Activated T-helper 2 cell treated with anti-CD3 and anti-CD28 coated beads, Interferon-gamma antibody, Interleukin-2, Interleukin-4, amounts not matched to agents 10 μg/mL and 5 μg/mL and 100 μg/mL, durations not matched to agents 14 hours and 24 hours and 36 hours (primary cell): ENCODE measurements around the gene FER. TPM values are rescaled to one million over a fixed set of nuclear protein-coding genes. Genes with fewer than 3 reads are reported as not detected.
"Not testable (repeated sequence)": the region's sequence is repeated elsewhere in the genome, so short reads cannot be mapped to it uniquely, and the experiment has no call there.

Experiments
- DNase-seq: peaks from one replicate; pipeline ENCODE4 v3.0.0; 2021; ENCODE audit warnings: low spot score
- H3K27ac Mint-ChIP-seq: one replicate; pipeline ENCODE4 v1.8.0; 2021; ENCODE audit warnings: mixed read lengths
- H3K27me3 Mint-ChIP-seq: one replicate; pipeline ENCODE4 v1.8.0; 2021; ENCODE audit warnings: low read depth, mixed read lengths
- H3K36me3 Mint-ChIP-seq: one replicate; pipeline ENCODE4 v1.8.0; 2021; ENCODE audit warnings: low read depth, mixed read lengths
- H3K4me1 Mint-ChIP-seq: one replicate; pipeline ENCODE4 v1.8.0; 2021; ENCODE audit warnings: low read depth, mixed read lengths
- H3K4me3 Mint-ChIP-seq: one replicate; pipeline ENCODE4 v1.8.0; 2021; ENCODE audit warnings: low read depth, mild to moderate bottlenecking, moderate library complexity, mixed read lengths
- H3K9me3 Mint-ChIP-seq: one replicate; pipeline ENCODE4 v1.8.0; 2021; ENCODE audit warnings: mixed read lengths
- intact Hi-C: fragments of 100-400 bp; cut with micrococcal nuclease; formaldehyde crosslinking; loops from one replicate; pipeline ENCODE4 v1.15.1; 2023
- total RNA-seq: library from RNA; stranded (reverse); gene quantifications from 2 replicates; pipeline ENCODE4 v1.2.3, GENCODE V29; 2022

FER gene
- total RNA-seq, 1 donor from 2014 or later: 7.0 TPM

GRCh38 chr5:108820983-108821382 lies 73.3 kb downstream of the FER start:
- no peaks in the 10 kb centered on the region for H3K36me3 Mint-ChIP-seq
- no peaks in the 10 kb centered on the region for H3K27me3 Mint-ChIP-seq
- no peak overlapping the region for H3K4me3 Mint-ChIP-seq
- intact Hi-C loops: no loop called here
- H3K27ac Mint-ChIP-seq: no peak overlapping the region
- H3K4me1 Mint-ChIP-seq: peaks cover 8% of the 10 kb centered on the region
- peaks cover 7% of the 10 kb centered on the region for H3K9me3 Mint-ChIP-seq
- no peak for DNase-seq

GRCh38 chr5:108822211-108822947 lies 74.7 kb downstream of the FER start:
- Mint-ChIP-seq H3K4me3 (no peak overlapping the region), H3K4me1 (peaks cover 8% of the 10 kb centered on the region), H3K27me3 (no peaks in the 10 kb centered on the region), H3K27ac (no peak overlapping the region), H3K9me3 (peaks cover 7% of the 10 kb centered on the region), H3K36me3 (no peaks in the 10 kb centered on the region)
- intact Hi-C loops: no loop called here
- no peak for DNase-seq

- DNase-seq: no peak
- no peaks in the 10 kb centered on the region for H3K27me3 Mint-ChIP-seq
These were observed 79.4 kb downstream of the FER start for GRCh38 chr5:108827131-108827530.

GRCh38 chr5:108830705-108831276 lies 83.1 kb downstream of the FER start:
- Mint-ChIP-seq H3K4me1 (no peaks in the 10 kb centered on the region), H3K27ac (no peak overlapping the region), H3K27me3 (no peaks in the 10 kb centered on the region), H3K36me3 (no peaks in the 10 kb centered on the region), H3K4me3 (no peak overlapping the region), H3K9me3 (no peaks in the 10 kb centered on the region)
- DNase-seq: no peak
- intact Hi-C loops: no loop called here

More at GRCh38 chr5:108827131-108827530, 79.4 kb downstream of the FER start:
- Mint-ChIP-seq H3K4me3 (no peak overlapping the region), H3K9me3 (peaks cover 2% of the 10 kb centered on the region), H3K36me3 (no peaks in the 10 kb centered on the region), H3K4me1 (no peaks in the 10 kb centered on the region), H3K27ac (no peak overlapping the region)
- intact Hi-C loops: no loop called here

GRCh38 chr5:108836492-108836891 lies 88.8 kb downstream of the FER start:
- H3K36me3 Mint-ChIP-seq: no peaks in the 10 kb centered on the region
- intact Hi-C loops: no loop called here
- H3K4me1 Mint-ChIP-seq: no peaks in the 10 kb centered on the region
- no peak for DNase-seq
- no peaks in the 10 kb centered on the region for H3K27me3 Mint-ChIP-seq
- H3K27ac Mint-ChIP-seq: no peak overlapping the region
- H3K4me3 Mint-ChIP-seq: no peak overlapping the region
- no peaks in the 10 kb centered on the region for H3K9me3 Mint-ChIP-seq

- H3K9me3 Mint-ChIP-seq, DNase-seq, H3K27me3 Mint-ChIP-seq, intact Hi-C loops, H3K4me1 Mint-ChIP-seq, H3K27ac Mint-ChIP-seq, H3K4me3 Mint-ChIP-seq, H3K36me3 Mint-ChIP-seq: not testable (repeated sequence)
These were observed 94.7 kb downstream of the FER start for GRCh38 chr5:108842260-108842941.

- intact Hi-C loops, H3K36me3 Mint-ChIP-seq, H3K9me3 Mint-ChIP-seq, H3K4me1 Mint-ChIP-seq, H3K27me3 Mint-ChIP-seq, H3K27ac Mint-ChIP-seq, H3K4me3 Mint-ChIP-seq, DNase-seq: not testable (repeated sequence)
These were observed 103.4 kb downstream of the FER start for GRCh38 chr5:108851129-108851528.

- Mint-ChIP-seq H3K4me1 (peaks cover 6% of the 10 kb centered on the region), H3K4me3 (no peak overlapping the region), H3K36me3 (no peaks in the 10 kb centered on the region), H3K9me3 (no peaks in the 10 kb centered on the region), H3K27ac (no peak overlapping the region), H3K27me3 (no peaks in the 10 kb centered on the region)
- intact Hi-C loops: no loop called here
- DNase-seq: no peak
These were observed 110.2 kb downstream of the FER start for GRCh38 chr5:108857905-108858304.

GRCh38 chr5:108858959-108859358 lies 111.3 kb downstream of the FER start:
- Mint-ChIP-seq H3K27me3 (no peaks in the 10 kb centered on the region), H3K27ac (no peak overlapping the region), H3K4me3 (no peak overlapping the region), H3K4me1 (peaks cover 6% of the 10 kb centered on the region), H3K9me3 (no peaks in the 10 kb centered on the region), H3K36me3 (no peaks in the 10 kb centered on the region)
- DNase-seq: no peak
- intact Hi-C loops: no loop called here

GRCh38 chr5:108862211-108862610 lies 114.5 kb downstream of the FER start:
- Mint-ChIP-seq H3K4me3 (no peak overlapping the region), H3K9me3 (no peaks in the 10 kb centered on the region), H3K4me1 (peaks cover 6% of the 10 kb centered on the region), H3K27me3 (no peaks in the 10 kb centered on the region), H3K36me3 (no peaks in the 10 kb centered on the region), H3K27ac (no peak overlapping the region)
- intact Hi-C loops: no loop called here
- DNase-seq: no peak

- H3K9me3 Mint-ChIP-seq, intact Hi-C loops, H3K4me3 Mint-ChIP-seq, DNase-seq, H3K36me3 Mint-ChIP-seq, H3K27ac Mint-ChIP-seq, H3K4me1 Mint-ChIP-seq, H3K27me3 Mint-ChIP-seq: not testable (repeated sequence)
These were observed 118.4 kb downstream of the FER start for GRCh38 chr5:108866097-108866496.

GRCh38 chr5:108867656-108868055 lies 120.0 kb downstream of the FER start:
- Mint-ChIP-seq H3K27me3 (no peaks in the 10 kb centered on the region), H3K27ac (no peak overlapping the region), H3K9me3 (no peaks in the 10 kb centered on the region), H3K4me3 (no peak overlapping the region), H3K4me1 (no peaks in the 10 kb centered on the region), H3K36me3 (no peaks in the 10 kb centered on the region)
- intact Hi-C loops: no loop called here
- DNase-seq: no peak

- no peaks in the 10 kb centered on the region for H3K27me3 Mint-ChIP-seq
- H3K4me3 Mint-ChIP-seq: no peak overlapping the region
- no peak for DNase-seq
- H3K36me3 Mint-ChIP-seq: no peaks in the 10 kb centered on the region
- H3K9me3 Mint-ChIP-seq: no peaks in the 10 kb centered on the region
- H3K4me1 Mint-ChIP-seq: no peaks in the 10 kb centered on the region
- H3K27ac Mint-ChIP-seq: no peak overlapping the region
- intact Hi-C loops: no loop called here
These were observed 121.4 kb downstream of the FER start for GRCh38 chr5:108869066-108869465.
